ENCODE data around the gene FRMD4A.

GRCh38 chr10:14322526-14323188, 8.1 kb downstream of the FRMD4A start:
- TF ChIP-seq, protein P1, sequence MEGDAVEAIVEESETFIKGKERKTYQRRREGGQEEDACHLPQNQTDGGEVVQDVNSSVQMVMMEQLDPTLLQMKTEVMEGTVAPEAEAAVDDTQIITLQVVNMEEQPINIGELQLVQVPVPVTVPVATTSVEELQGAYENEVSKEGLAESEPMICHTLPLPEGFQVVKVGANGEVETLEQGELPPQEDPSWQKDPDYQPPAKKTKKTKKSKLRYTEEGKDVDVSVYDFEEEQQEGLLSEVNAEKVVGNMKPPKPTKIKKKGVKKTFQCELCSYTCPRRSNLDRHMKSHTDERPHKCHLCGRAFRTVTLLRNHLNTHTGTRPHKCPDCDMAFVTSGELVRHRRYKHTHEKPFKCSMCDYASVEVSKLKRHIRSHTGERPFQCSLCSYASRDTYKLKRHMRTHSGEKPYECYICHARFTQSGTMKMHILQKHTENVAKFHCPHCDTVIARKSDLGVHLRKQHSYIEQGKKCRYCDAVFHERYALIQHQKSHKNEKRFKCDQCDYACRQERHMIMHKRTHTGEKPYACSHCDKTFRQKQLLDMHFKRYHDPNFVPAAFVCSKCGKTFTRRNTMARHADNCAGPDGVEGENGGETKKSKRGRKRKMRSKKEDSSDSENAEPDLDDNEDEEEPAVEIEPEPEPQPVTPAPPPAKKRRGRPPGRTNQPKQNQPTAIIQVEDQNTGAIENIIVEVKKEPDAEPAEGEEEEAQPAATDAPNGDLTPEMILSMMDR (conservative IDR thresholded peaks at IDR 0.05; ENCODE audit: low read length) = no peak
- no peak for TF ChIP-seq EZH2phosphoT487 (IDR thresholded peaks at IDR 0.05; ENCODE audit: borderline replicate concordance, low read depth, low read length)
